ACC112 (cell line): ENCODE measurements around the gene CD247.

Experiments used
- H2AFZ ChIP-seq: fragments of 200-600 bp; sonication (generic); one replicate; pipeline ENCODE4 v1.6.0; 2017; ENCODE audit warnings: antibody characterized with exemption, low read length; ENCODE audit not compliant: unreplicated experiment
- H3K27ac ChIP-seq: fragments of 200-600 bp; sonication (generic); 2 replicates; pipeline ENCODE4 v1.5.1; 2014; ENCODE audit warnings: low read depth, mild to moderate bottlenecking, antibody characterized with exemption, low read length, moderate library complexity
- H3K27me3 ChIP-seq: fragments of 200-600 bp; sonication (generic); 2 replicates; pipeline ENCODE4 v1.6.1; 2014; ENCODE audit warnings: mild to moderate bottlenecking, antibody characterized with exemption, low read length, moderate library complexity, mixed read lengths; ENCODE audit not compliant: insufficient read depth
- H3K36me3 ChIP-seq: fragments of 200-600 bp; sonication (generic); 2 replicates; pipeline ENCODE4 v1.6.1; 2016; ENCODE audit warnings: mild to moderate bottlenecking, antibody characterized with exemption, low read length, moderate library complexity, mixed read lengths; ENCODE audit not compliant: insufficient read depth
- H3K4me1 ChIP-seq: fragments of 200-600 bp; sonication (generic); one replicate; pipeline ENCODE4 v1.6.1; 2016; ENCODE audit warnings: low read length, mixed read lengths; ENCODE audit not compliant: insufficient read depth, unreplicated experiment, control insufficient read depth
- H3K4me3 ChIP-seq: fragments of 200-600 bp; sonication (generic); 2 replicates; pipeline ENCODE4 v1.5.1; 2014; ENCODE audit warnings: mild to moderate bottlenecking, low read depth, low read length
- H3K79me2 ChIP-seq: fragments of 200-600 bp; sonication (generic); one replicate; pipeline ENCODE4 v1.6.0; 2016; ENCODE audit warnings: low read length; ENCODE audit not compliant: control insufficient read depth, unreplicated experiment, insufficient read depth

CD247 gene

DNA sequence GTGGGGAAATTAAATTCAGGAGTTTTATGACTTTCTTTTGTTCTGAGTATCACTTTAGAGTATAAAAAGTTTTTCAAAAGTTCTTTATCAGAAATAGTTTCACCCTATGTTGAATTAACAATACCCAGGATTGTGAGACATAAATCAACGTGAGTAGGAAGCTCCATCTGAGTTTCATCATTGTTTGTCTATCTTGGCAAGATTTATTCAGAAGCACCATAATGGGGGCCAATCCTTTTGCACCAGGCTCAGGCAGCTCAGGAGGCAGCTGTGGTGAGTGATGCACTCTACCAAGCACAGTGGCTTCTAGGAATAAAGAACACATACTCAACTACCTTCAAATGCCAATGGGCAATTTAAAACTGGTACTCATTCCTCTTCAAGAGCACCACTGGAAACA, 23.3 kb upstream of the CD247 start:
- H3K27ac ChIP-seq: no peak overlapping the region
- H3K79me2 ChIP-seq: no peaks in the 10 kb centered on the region
- H3K4me1 ChIP-seq: peaks cover 10% of the 10 kb centered on the region
- H2AFZ ChIP-seq: no peak overlapping the region
- H3K36me3 ChIP-seq: no peaks in the 10 kb centered on the region
- H3K27me3 ChIP-seq: no peaks in the 10 kb centered on the region
- no peak overlapping the region for H3K4me3 ChIP-seq

DNA sequence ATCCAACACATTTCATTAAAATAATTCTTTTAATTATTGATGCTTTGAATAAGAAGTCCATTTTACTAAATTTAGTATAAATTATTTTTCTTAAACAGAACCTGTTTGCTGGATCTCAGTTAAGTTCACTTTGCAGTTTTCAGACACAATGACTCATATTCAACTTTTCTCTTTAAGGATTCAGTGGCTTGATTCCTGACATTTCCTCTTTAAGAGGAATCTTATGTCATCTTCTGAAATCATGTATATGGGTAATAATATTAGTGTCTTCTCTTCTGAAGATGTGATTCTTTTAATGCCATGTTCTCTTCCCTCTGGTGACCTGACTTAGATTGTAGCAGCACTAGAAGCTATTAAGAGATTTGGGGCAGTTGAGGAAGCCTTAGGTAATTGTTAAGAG, 22.7 kb upstream of the CD247 start:
- H2AFZ ChIP-seq: no peak overlapping the region
- no peak overlapping the region for H3K27ac ChIP-seq
- no peak overlapping the region for H3K4me3 ChIP-seq
- H3K79me2 ChIP-seq: no peaks in the 10 kb centered on the region
- peaks cover 10% of the 10 kb centered on the region for H3K4me1 ChIP-seq
- no peaks in the 10 kb centered on the region for H3K36me3 ChIP-seq
- no peaks in the 10 kb centered on the region for H3K27me3 ChIP-seq

DNA sequence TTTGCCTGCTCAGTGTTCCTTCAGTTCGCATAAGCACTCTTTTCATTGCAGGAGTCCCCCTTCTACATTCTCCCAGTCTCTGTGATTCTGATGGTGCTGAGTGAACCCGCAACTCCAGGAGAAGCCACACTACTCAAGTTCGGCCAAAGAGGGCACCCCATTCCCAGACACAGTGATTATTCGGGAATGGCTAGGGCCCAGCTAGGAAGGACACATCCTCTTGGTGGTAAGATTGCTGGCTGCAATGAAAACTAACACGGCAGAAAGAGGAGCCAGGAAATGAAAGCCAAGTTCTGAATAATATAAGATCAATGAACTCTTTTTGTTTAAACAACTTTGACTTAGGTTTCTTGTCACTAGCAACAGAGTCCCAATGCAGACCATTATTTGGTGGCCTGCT, 20.3 kb upstream of the CD247 start:
- H3K4me1 ChIP-seq: peaks cover 10% of the 10 kb centered on the region
- H3K36me3 ChIP-seq: no peaks in the 10 kb centered on the region
- H3K27me3 ChIP-seq: 0 out of 2 replicates have a peak, but pooled peaks cover 4% of the 10 kb centered on the region
- H3K79me2 ChIP-seq: no peaks in the 10 kb centered on the region
- no peak overlapping the region for H3K27ac ChIP-seq
- no peak overlapping the region for H2AFZ ChIP-seq
- H3K4me3 ChIP-seq: no peak overlapping the region

DNA sequence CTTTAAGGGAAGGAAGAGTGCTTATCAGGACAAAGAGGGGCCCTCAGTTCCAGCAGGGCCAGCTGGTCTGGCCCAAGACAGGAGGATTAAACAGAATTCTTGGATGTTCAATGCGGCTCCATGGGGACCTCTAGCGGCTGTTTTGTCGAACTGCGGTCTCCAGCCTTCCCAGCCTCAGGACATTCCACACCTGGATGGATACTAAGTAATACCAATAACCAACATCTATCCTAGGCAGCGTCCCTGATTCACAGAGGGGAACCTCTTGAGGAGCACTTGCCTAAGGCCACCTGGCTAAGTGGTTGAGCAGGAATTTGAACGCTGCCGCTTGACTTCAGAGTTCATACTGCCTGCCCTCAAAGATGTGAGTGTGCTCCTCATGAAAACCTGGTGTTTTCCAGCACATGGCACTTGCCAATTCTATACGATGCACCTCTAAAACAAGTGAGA, 15.5 kb upstream of the CD247 start:
- Histone ChIP-seq H3K4me1 (peaks cover 4% of the 10 kb centered on the region), H3K27me3 (peaks cover 18% of the 10 kb centered on the region; the same call in 1 of the 2 replicates), H3K79me2 (no peaks in the 10 kb centered on the region), H3K36me3 (no peaks in the 10 kb centered on the region), H3K27ac (no peak overlapping the region), H3K4me3 (no peak overlapping the region), H2AFZ (no peak overlapping the region)

DNA sequence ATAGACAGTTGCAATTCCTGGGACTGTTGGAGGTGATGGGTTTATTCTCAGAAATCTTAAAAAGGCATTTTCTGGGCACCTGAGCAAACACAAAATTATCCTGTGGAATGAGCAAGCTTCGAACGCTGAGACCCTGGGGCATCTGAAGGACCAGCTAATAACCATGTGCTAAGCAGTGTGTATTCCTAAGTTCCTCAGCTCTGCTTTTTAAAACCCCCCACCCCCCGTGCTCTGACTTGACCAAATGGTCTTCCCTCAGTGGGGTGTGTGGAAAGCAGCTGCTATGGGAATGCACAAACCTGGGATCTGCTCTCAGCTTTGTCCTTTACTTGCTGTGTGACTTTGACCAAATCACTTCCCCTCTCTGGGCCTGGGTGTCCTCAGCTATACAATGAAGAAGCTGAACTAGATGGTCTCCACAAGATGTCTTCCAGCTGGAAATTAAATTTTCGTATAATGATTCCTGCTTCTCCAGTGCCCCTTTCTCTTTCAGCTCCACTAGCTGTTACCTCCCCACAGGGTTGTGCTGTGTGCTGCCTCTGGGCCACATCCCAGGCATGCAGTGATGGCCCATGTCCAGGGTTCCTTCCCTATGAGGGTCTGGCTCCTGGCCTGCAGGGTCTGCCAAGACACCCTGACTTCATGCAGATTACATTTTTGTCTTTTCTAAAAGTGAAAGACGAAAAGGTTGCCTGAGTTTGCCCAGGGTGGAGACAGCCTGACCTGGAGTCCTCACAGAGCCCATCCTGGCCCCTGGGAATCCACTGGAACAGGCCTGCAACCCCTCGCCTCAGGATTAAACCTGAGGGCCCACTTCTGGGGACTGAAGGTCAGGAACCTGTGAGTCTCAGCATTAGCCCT, 14.9 kb upstream of the CD247 start:
- Histone ChIP-seq H2AFZ (no peak overlapping the region), H3K36me3 (no peaks in the 10 kb centered on the region), H3K4me3 (no peak overlapping the region), H3K27ac (no peak overlapping the region), H3K79me2 (no peaks in the 10 kb centered on the region), H3K4me1 (no peaks in the 10 kb centered on the region), H3K27me3 (peaks cover 18% of the 10 kb centered on the region; the same call in 1 of the 2 replicates)

DNA sequence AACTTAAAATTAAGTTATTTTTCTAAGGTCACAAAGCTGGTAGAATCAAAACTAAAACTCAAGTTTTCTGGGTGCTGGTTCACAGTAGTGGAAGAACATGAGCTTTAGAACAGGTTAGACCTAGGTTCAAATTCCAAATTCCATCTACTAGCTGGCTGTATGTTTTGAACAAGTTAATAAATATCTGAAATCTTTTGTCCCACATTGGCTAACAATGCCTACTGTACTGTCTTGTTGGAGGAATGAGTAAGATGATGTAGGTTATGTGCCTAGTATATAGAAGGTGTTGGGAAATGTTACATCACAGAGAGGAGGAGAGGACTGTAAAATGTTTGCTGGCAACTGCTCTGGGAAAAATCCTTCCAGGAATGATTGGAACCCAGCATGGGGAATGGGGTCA, 14.0 kb upstream of the CD247 start:
- Histone ChIP-seq H3K4me3 (no peak overlapping the region), H3K27me3 (peaks cover 22% of the 10 kb centered on the region), H3K27ac (no peak overlapping the region), H3K36me3 (no peaks in the 10 kb centered on the region), H3K79me2 (no peaks in the 10 kb centered on the region), H2AFZ (no peak overlapping the region), H3K4me1 (no peaks in the 10 kb centered on the region)

DNA sequence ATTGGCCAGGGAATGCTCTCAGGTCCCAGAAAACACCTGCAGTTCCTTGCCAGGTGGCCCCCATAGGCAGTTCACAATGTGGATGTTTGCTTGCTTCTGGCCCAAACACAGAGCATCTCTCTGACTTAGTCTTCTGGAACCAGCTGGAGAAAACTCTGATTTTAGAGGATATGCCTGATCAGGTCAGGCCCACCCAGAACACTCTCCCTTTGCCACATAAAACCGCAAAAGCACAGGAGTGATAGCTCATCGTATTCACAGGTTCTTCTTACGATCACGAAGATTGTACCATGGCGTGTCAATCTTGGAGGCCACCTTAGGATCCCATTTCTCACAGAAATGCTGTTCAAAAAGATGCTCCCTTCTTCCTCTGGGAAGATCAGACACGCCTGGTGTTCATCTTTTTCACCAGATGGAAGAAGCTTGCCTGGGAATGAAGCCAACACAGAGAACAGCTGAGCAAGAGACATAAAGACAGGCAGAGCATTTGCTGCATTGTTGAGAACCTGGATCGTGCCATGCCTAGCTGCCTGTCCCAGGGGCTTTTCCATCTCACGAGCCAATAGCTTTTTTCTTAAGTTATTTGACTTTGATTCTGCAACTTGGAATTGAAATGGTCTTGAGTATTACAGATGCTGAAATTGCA, 11.6 kb upstream of the CD247 start:
- no peaks in the 10 kb centered on the region for H3K79me2 ChIP-seq
- no peak overlapping the region for H2AFZ ChIP-seq
- H3K36me3 ChIP-seq: no peaks in the 10 kb centered on the region
- peaks cover 33% of the 10 kb centered on the region for H3K27me3 ChIP-seq
- H3K27ac ChIP-seq: no peak overlapping the region
- H3K4me1 ChIP-seq: no peaks in the 10 kb centered on the region
- H3K4me3 ChIP-seq: no peak overlapping the region

DNA sequence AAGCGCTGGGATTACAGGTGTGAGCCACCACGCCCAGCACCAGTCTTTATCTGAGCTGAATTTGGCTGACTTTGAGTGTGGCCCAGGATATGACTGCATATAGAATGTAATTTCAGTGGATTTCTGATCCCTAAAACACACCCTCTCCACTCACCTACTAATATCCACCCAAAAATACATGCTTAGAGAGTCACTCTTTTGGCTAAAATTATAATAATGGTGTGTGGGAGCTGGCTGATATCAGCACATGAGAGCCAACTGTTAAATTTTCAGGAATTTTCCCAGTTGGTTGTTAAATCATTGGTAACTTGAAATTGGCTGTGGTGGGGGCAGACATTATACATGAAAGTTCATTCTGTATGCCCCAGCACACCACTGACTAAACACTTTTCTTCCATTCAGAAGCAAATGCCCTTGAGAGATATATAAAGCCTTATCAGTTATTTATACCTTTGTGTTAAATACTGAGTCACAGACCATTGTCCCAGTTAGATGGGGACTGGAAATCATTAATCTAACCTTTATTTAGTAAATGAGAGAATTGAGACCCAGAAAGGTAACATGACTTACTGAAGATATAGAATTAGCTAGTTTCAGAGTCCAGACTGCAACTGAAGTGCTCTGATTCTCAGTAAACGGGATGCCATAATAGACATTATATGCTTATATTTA, 9.9 kb upstream of the CD247 start:
- Histone ChIP-seq H3K27ac (no peak overlapping the region), H3K27me3 (peaks cover 38% of the 10 kb centered on the region), H3K36me3 (no peaks in the 10 kb centered on the region), H3K4me3 (no peak overlapping the region), H3K79me2 (no peaks in the 10 kb centered on the region), H3K4me1 (no peaks in the 10 kb centered on the region), H2AFZ (no peak overlapping the region)

DNA sequence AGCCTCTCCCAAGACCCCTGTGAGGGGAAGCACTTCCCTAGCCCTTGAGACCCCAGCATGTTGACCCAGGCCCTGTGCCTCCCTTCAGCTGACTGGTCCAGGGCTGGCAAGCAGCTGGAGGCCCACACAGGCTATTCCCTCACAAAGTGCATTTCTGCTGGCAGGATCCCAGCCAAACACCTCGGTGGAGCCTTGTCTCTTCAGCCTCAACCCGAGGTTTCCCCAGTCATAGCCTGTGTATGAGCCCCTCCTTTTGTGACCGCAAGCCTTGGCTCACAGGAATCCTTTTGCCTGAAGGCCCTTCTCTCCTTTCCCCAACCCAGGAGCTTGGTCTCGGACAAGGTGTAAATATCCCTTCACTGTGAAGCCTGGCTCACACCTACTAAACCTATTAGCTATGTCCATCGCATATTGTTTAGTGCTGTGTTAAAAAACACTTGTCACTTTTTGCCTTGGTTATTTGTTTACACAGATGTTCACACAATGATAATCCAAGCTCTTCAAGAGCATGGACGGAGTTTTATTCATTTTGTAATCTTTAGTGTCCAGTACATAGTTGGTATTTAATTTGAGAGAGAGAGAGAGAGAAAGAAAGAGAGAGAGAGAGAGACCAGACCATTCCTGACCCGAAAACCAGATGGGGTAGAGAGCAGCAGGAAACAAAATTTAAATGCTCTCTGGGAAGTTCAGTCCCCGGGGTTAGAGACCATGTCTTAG, 8.5 kb upstream of the CD247 start:
- Histone ChIP-seq H3K79me2 (no peaks in the 10 kb centered on the region), H3K27me3 (peaks cover 52% of the 10 kb centered on the region), H2AFZ (no peak overlapping the region), H3K36me3 (no peaks in the 10 kb centered on the region), H3K4me1 (no peaks in the 10 kb centered on the region), H3K27ac (no peak overlapping the region), H3K4me3 (no peak overlapping the region)

DNA sequence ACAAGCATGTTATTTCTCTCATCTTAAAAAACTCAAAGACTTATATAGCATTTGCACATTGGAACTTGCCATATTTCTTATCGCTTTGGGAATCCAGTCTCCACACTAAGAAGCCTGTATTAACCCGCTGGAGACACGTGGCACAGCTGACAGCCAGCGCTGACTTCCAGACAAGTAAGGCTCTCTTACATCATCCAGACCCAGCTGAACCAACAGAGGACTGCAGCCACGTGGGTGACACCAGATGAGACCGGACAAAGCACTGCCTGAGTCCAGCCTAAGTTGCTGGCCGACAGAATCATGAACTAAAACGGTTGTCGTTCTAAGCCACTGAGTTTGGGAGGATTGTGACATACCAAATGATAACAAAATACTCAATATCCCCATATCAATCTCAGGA, 6.3 kb upstream of the CD247 start:
- no peaks in the 10 kb centered on the region for H3K4me1 ChIP-seq
- no peak overlapping the region for H3K4me3 ChIP-seq
- no peaks in the 10 kb centered on the region for H3K36me3 ChIP-seq
- H3K27ac ChIP-seq: no peak overlapping the region
- no peaks in the 10 kb centered on the region for H3K79me2 ChIP-seq
- H2AFZ ChIP-seq: no peak overlapping the region
- peaks cover 63% of the 10 kb centered on the region for H3K27me3 ChIP-seq
